ENCODE results near the gene ZNF736. TPM values are rescaled to one million over a fixed set of nuclear protein-coding genes. Genes with fewer than 3 reads are reported as not detected.
"Not testable (repeated sequence)": the region's sequence is repeated elsewhere in the genome, so short reads cannot be mapped to it uniquely, and the experiment has no call there.

ZNF736 gene
- total RNA-seq, result 10 to 100 TPM; 11.0 to 14.0 (median 11.7) TPM
- long read RNA-seq, donor 1, partial matches to known transcripts, result 0 of 1 reads
- long read RNA-seq, donor 1, other reads (novel, unspliced or antisense), result 1 of 1 reads
- long read RNA-seq, donor 2, partial matches to known transcripts, result 0 of 1 reads
- long read RNA-seq, donor 2, other reads (novel, unspliced or antisense), result 1 of 1 reads

DNA sequence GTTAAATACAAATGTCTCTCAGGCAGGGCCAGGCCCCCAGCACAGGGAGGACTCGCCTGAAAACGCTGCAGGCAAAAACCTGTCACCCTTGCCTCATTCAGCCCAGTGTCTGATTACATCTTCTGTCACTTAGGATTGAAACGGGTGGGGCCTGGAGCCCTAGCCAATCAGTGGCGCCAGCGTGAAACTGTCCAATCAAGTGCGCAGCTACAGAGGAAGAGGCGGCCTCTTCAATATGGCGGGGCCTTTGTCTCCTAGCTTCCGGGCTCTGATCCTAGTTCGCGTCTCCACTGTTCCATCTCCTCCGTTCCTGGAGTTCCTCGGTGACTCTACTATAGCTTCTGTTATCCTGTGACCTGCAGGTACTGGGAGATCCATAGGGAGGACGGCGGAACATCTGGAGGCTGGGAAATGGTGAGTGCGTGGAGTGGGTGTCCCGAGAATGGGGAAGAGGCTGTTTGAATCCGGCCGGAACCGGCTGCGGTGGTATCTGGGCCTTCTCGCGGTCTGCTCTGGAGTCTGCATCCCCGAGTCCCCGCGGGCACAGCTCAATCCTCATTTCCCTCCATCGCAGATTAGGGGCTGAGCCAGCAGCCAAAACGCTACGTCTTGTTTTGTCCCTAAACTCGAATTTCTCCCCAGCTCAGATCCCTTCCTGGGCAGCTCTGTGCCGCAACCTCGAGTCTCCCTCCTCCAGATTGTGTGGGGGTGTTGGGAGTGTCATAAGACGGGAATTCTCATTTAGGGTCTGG, at the start of gene ZNF736:
ZNF736 (plus strand) TSS at position 222 of the 752 bp plus-strand sequence; CDS start at position 412, 190 bp downstream.
- Histone ChIP-seq H3K36me3 (ENCODE audit: low read depth) (no peaks in the 10 kb centered on the region), H3K4me1 (ENCODE audit: low read depth) (peaks cover 7% of the 10 kb centered on the region), H3K4me3 (peak within 1 kb of the TSS; percentile 67), H3K9me3 (no peaks in the 10 kb centered on the region)
- DNase-seq, result peak; percentile 88 to 92 (median 92)
- intact Hi-C loops (cut with DNase I, micrococcal nuclease), result no loop called here
- ATAC-seq, result peak; percentile 100
- TF ChIP-seq, protein P1, sequence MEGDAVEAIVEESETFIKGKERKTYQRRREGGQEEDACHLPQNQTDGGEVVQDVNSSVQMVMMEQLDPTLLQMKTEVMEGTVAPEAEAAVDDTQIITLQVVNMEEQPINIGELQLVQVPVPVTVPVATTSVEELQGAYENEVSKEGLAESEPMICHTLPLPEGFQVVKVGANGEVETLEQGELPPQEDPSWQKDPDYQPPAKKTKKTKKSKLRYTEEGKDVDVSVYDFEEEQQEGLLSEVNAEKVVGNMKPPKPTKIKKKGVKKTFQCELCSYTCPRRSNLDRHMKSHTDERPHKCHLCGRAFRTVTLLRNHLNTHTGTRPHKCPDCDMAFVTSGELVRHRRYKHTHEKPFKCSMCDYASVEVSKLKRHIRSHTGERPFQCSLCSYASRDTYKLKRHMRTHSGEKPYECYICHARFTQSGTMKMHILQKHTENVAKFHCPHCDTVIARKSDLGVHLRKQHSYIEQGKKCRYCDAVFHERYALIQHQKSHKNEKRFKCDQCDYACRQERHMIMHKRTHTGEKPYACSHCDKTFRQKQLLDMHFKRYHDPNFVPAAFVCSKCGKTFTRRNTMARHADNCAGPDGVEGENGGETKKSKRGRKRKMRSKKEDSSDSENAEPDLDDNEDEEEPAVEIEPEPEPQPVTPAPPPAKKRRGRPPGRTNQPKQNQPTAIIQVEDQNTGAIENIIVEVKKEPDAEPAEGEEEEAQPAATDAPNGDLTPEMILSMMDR (IDR thresholded peaks at IDR 0.05), result no peak

- ATAC-seq (no peak), DNase-seq (no peak)
- H3K9me3 ChIP-seq, result peaks cover 79% of the 10 kb centered on the region
Observed at GRCh38 chr7:64266341-64266919, 47.3 kb upstream of the ZNF736 start.

DNA sequence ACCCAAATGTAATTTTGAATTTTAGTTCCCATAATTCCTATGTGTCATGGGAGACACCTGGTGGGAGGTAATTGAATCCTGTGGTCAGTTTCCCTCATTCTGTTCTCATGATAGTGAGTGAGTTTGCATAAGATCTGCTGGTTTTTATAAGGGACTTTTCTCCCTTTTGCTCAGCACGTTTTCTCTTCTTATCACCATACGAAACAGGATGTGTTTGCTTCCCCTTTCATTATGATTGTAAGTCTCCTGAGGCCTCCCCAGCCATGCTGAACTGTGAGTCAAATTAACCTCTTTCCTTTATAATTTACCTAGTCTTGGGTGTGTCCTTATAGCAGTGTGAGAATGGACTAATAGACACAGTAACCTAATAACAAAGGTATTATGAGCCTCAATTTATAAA, 36.1 kb upstream of the ZNF736 start:
- Histone ChIP-seq H3K36me3 (ENCODE audit: low read depth) (no peaks in the 10 kb centered on the region), H3K4me1 (ENCODE audit: low read depth) (no peaks in the 10 kb centered on the region), H3K9me3 (peaks cover 49% of the 10 kb centered on the region), H3K4me3 (no peak overlapping the region)
- ATAC-seq, result no peak
- DNase-seq, result no peak
- intact Hi-C loops (cut with DNase I, micrococcal nuclease), result no loop called here
- TF ChIP-seq, protein P1 (IDR thresholded peaks at IDR 0.05), result no peak

More at GRCh38 chr7:64266341-64266919, 47.3 kb upstream of the ZNF736 start:
- no peak overlapping the region for H3K4me3 ChIP-seq
- TF ChIP-seq, protein P1 (IDR thresholded peaks at IDR 0.05), result no peak
- H3K36me3 ChIP-seq (ENCODE audit: low read depth), result no peaks in the 10 kb centered on the region
- H3K4me1 ChIP-seq (ENCODE audit: low read depth), result no peaks in the 10 kb centered on the region
- intact Hi-C loops (cut with DNase I, micrococcal nuclease), result no loop called here

GRCh38 chr7:64294701-64295420, 18.9 kb upstream of the ZNF736 start:
- no peak for ATAC-seq
- intact Hi-C loops (cut with DNase I, micrococcal nuclease), result no loop called here
- TF ChIP-seq, protein P1 (IDR thresholded peaks at IDR 0.05), result no peak
- Histone ChIP-seq H3K4me1 (ENCODE audit: low read depth) (no peaks in the 10 kb centered on the region), H3K9me3 (no peaks in the 10 kb centered on the region), H3K36me3 (ENCODE audit: low read depth) (no peaks in the 10 kb centered on the region), H3K4me3 (no peak overlapping the region)
- no peak for DNase-seq

DNA sequence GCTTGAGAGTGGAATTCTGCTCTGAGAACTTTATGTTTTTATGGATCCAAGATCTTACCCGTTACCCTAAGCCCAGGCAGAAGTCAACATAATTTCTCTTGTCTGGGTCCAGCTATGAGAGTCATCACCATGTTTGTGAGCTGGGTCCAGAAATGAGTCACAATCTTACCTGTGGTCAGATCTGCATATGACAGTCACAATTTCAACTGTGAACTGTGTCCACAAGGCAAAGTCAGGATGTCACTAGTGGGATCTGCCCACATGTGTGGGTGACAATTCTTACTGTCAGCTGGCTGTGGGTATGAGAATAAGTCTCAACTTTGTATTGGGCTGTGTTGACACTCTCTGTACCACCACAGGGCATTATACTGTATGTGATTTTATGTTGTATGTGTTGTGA, 16.3 kb upstream of the ZNF736 start:
- intact Hi-C loops (cut with DNase I, micrococcal nuclease); H3K9me3 ChIP-seq; ATAC-seq; DNase-seq; H3K36me3 ChIP-seq (ENCODE audit: low read depth); H3K4me1 ChIP-seq (ENCODE audit: low read depth); H3K4me3 ChIP-seq: not testable (repeated sequence)
